A673 (cell line): ENCODE measurements around the gene CD40LG. TPM values are rescaled to one million over a fixed set of nuclear protein-coding genes. Genes with fewer than 3 reads are reported as not detected.

Experiments
- BruUV-seq: library from RNA; stranded (reverse); fragments of 400-500 nt; replicated peaks from 2 replicates; lab custom pipeline; 2021; lab: Mats Ljungman, UMichigan
- CTCF ChIA-PET: fragments of 300-600 bp; sonication (Branson Sonifier 250); formaldehyde crosslinking; loops from one replicate; lab custom pipeline; 2022; ENCODE audit warnings: antibody characterized with exemption; lab: Charles Lee
- POLR2A ChIA-PET: fragments of 300-600 bp; sonication (Branson Sonifier 250); formaldehyde crosslinking; loops from one replicate; lab custom pipeline; 2022; ENCODE audit warnings: antibody characterized with exemption; ENCODE audit not compliant: low non-redundant PET; lab: Charles Lee
- DNase-seq: peaks from one replicate; pipeline ENCODE4 v3.0.0-alpha.2; 2015; ENCODE audit warnings: low spot score
- H3K27ac ChIP-seq: fragments of 200-600 bp; sonication (generic); 2 replicates; pipeline ENCODE4 v1.5.1; 2016; ENCODE audit warnings: mixed run types, low read depth, mild to moderate bottlenecking, mixed read lengths, antibody characterized with exemption, low read length; ENCODE audit not compliant: poor library complexity, severe bottlenecking
- H3K27me3 ChIP-seq: fragments of 200-600 bp; sonication (generic); replicated peaks from 2 replicates; pipeline ENCODE4 v1.6.1; 2017; ENCODE audit warnings: mixed run types, low read depth, mild to moderate bottlenecking, mixed read lengths, antibody characterized with exemption, low read length; ENCODE audit not compliant: insufficient read depth, poor library complexity
- H3K36me3 ChIP-seq: fragments of 200-600 bp; sonication (generic); 2 replicates; pipeline ENCODE4 v1.6.1; 2016; ENCODE audit warnings: mixed run types, mild to moderate bottlenecking, mixed read lengths, antibody characterized with exemption, low read length; ENCODE audit not compliant: insufficient read depth, poor library complexity, severe bottlenecking
- H3K4me1 ChIP-seq: fragments of 200-600 bp; sonication (generic); 2 replicates; pipeline ENCODE4 v1.6.1; 2017; ENCODE audit warnings: mixed run types, mild to moderate bottlenecking, mixed read lengths, antibody characterized with exemption, low read length; ENCODE audit not compliant: insufficient read depth, poor library complexity, severe bottlenecking
- H3K4me3 ChIP-seq: fragments of 200-600 bp; sonication (generic); 2 replicates; pipeline ENCODE4 v1.5.1; 2016; ENCODE audit warnings: low read depth, mixed run types, mild to moderate bottlenecking, mixed read lengths, low read length; ENCODE audit not compliant: poor library complexity, severe bottlenecking
- H3K9me3 ChIP-seq: fragments of 200-600 bp; sonication (generic); 2 replicates; pipeline ENCODE4 v1.6.1; 2016; ENCODE audit warnings: mixed run types, low read depth, mild to moderate bottlenecking, mixed read lengths, antibody characterized with exemption, low read length; ENCODE audit not compliant: poor library complexity, severe bottlenecking
- EZH2 ChIP-seq: fragments of 200-600 bp; sonication (generic); IDR thresholded peaks from 2 replicates; pipeline ENCODE4 v1.6.1; 2017; ENCODE audit warnings: borderline replicate concordance, low read depth, mild to moderate bottlenecking, mixed read lengths, antibody characterized with exemption, low read length; ENCODE audit not compliant: poor library complexity, severe bottlenecking
- intact Hi-C: fragments of 100-400 bp; cut with micrococcal nuclease; formaldehyde crosslinking; loops from one replicate; pipeline ENCODE4 v1.10.0; 2022; ENCODE audit not compliant: unreplicated experiment
- total RNA-seq: library from RNA; stranded (reverse); gene quantifications from 2 replicates; pipeline ENCODE4 v1.2.3, GENCODE V29; 2021
- TF ChIP-seq, protein P1 (sequence below): fragments of 300-800, 200-600 bp; sonication (generic); conservative IDR thresholded peaks from 2 replicates; pipeline ENCODE4 v1.5.1; 2017; ENCODE audit warnings: low read depth, mild to moderate bottlenecking, antibody characterized with exemption, low read length, moderate library complexity, mixed read lengths

Gene CD40LG
- total RNA-seq, 1 experiment from 2014 or later = not detected

- Histone ChIP-seq H3K4me1 (no peaks in the 10 kb centered on the region), H3K4me3 (no peak overlapping the region), H3K27ac (no peak overlapping the region), H3K9me3 (no peaks in the 10 kb centered on the region), H3K36me3 (no peaks in the 10 kb centered on the region), H3K27me3 (no peaks in the 10 kb centered on the region)
- intact Hi-C loops = loop anchor here (10.0 kb wide), 4 partner anchors 117 to 657 kb away; no protein-coding TSS in a partner anchor
- TF ChIP-seq, protein P1, sequence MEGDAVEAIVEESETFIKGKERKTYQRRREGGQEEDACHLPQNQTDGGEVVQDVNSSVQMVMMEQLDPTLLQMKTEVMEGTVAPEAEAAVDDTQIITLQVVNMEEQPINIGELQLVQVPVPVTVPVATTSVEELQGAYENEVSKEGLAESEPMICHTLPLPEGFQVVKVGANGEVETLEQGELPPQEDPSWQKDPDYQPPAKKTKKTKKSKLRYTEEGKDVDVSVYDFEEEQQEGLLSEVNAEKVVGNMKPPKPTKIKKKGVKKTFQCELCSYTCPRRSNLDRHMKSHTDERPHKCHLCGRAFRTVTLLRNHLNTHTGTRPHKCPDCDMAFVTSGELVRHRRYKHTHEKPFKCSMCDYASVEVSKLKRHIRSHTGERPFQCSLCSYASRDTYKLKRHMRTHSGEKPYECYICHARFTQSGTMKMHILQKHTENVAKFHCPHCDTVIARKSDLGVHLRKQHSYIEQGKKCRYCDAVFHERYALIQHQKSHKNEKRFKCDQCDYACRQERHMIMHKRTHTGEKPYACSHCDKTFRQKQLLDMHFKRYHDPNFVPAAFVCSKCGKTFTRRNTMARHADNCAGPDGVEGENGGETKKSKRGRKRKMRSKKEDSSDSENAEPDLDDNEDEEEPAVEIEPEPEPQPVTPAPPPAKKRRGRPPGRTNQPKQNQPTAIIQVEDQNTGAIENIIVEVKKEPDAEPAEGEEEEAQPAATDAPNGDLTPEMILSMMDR = no peak
- TF ChIP-seq EZH2 = no peak
- no peak for DNase-seq
- no TSS peak for BruUV-seq
- POLR2A ChIA-PET = no interaction called here
- CTCF ChIA-PET = no interaction called here
Observed at GRCh38 chrX:136692271-136692670, 44.3 kb downstream of the CD40LG start.

- no peaks in the 10 kb centered on the region for H3K9me3 ChIP-seq
- CTCF ChIA-PET = interaction anchor here (1.0 to 1.3 kb wide), 3 partner anchors 12 to 666 kb away, joined by 3 to 6 read pairs (median 5); no protein-coding TSS in a partner anchor
- H3K27me3 ChIP-seq = no peaks in the 10 kb centered on the region
- intact Hi-C loops = loop anchor here (1.0 to 10.0 kb wide), 5 partner anchors 86 to 660 kb away; no protein-coding TSS in a partner anchor
- H3K4me1 ChIP-seq = no peaks in the 10 kb centered on the region
- DNase-seq = peak; percentile 74
- BruUV-seq = no TSS peak
- POLR2A ChIA-PET = no interaction called here
- H3K27ac ChIP-seq = peak overlapping the region; percentile 10
- TF ChIP-seq EZH2 = no peak
- TF ChIP-seq, protein P1 = peak; percentile 78
- no peaks in the 10 kb centered on the region for H3K36me3 ChIP-seq
- H3K4me3 ChIP-seq = no peak overlapping the region
Observed at GRCh38 chrX:136694431-136695087, 46.6 kb downstream of the CD40LG start.

DNA sequence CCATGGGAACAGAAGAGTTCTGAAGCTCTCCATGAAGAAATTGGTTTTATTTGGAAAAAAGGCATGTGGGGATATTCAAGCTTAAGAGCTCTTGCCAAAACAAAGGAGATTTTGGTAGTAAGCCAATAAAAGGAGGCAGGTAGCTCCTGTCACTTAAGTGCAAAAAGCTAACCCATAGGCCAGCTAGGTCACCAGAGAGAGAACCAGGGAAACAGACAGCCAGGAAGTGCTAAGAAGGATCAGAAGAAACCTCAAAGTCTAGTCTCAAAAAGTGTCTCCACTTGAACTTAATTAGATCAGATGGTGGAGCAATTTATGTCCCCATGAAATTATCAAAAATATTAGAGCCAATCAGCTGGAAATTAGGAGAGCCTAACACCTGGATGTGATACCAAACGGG is 49.2 kb downstream of the CD40LG start:
- intact Hi-C loops = loop anchor here (10.0 kb wide), 4 partner anchors 122 to 662 kb away; no protein-coding TSS in a partner anchor
- no TSS peak for BruUV-seq
- CTCF ChIA-PET = no interaction called here
- TF ChIP-seq EZH2 = no peak
- TF ChIP-seq, protein P1 = no peak
- Histone ChIP-seq H3K27me3 (no peaks in the 10 kb centered on the region), H3K4me3 (no peak overlapping the region), H3K36me3 (no peaks in the 10 kb centered on the region), H3K27ac (no peak overlapping the region), H3K9me3 (no peaks in the 10 kb centered on the region), H3K4me1 (no peaks in the 10 kb centered on the region)
- POLR2A ChIA-PET = interaction anchor here (0.6 kb wide), 1 partner anchor 1978 kb away, joined by 3 read pairs; no protein-coding TSS in a partner anchor
- no peak for DNase-seq
